ENCODE measurements around the gene SLC9B1. TPM values are rescaled to one million over a fixed set of nuclear protein-coding genes. Genes with fewer than 3 reads are reported as not detected.

SLC9B1 gene
- total and polyA plus RNA-seq, 2 of the 13 experiments (the other 11 are each of a cell fraction or from before 2014, with no cell fraction given), result 0.17 to 0.20 TPM

DNA sequence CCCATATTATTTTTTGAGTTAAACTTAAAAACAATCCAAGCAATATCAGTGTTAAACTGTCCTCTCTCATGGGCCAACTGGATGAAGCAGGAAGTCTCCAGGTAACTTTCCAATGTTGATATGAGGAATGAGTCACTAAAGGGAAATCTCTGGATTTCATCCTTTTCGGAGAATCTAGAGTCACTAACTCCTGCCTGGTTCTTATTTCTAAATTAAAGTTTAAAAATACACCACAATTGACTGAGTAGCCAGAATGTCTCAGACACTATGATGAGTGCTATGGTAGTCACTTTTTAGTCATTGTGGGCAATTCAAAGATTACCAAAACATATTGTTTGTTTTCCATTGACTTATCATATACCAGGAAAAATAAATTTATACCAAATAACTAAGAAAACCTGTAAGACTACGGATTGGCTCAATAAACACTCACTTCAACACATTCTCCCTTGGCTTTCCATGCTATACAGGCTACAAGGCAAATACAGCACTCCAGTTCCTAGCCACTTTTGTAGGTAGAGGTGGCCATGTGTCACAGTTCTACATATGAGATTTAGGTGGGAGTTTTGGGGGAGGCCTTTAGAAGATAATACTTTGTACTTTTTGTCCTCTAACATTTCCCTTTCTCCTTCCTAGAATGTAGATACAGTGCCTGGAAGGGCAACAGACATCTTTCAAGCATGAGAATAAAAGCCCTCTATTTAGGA, 48.5 kb upstream of the SLC9B1 start:
- no peak overlapping the region for H2AFZ ChIP-seq (ENCODE audit: low read length)
- no peak overlapping the region for H3K4me3 ChIP-seq (replicated peaks in 1 of 3; ENCODE audit: insufficient read depth in 1 of 3, low read depth in 2 of 3, low read length in 3 of 3)
- intact Hi-C loops (cut with micrococcal nuclease; ENCODE audit: unreplicated experiment) (no loop called here), in situ Hi-C loops (cut with HindIII; ENCODE audit: extremely low pct_ligation_motif_present, low pct_unique_long_range_greater_than_20kb) (no loop called here)
- no peak for DNase-seq (ENCODE audit: low spot score)
- no peak overlapping the region for H3K4me2 ChIP-seq (ENCODE audit: low read depth, low read length)
- TF ChIP-seq ZNF709 (CRISPR knock-in tag; IDR thresholded peaks at IDR 0.05) (no peak), NR2F6 (IDR thresholded peaks at IDR 0.05) (no peak), NR2F6 (CRISPR knock-in tag; IDR thresholded peaks at IDR 0.05) (no peak), EEA1 (CRISPR knock-in tag; IDR thresholded peaks at IDR 0.05; ENCODE audit: borderline replicate concordance) (no peak), MTF1 (CRISPR knock-in tag; IDR thresholded peaks at IDR 0.05) (no peak), GZF1 (CRISPR knock-in tag; IDR thresholded peaks at IDR 0.05) (no peak), SNAI1 (CRISPR knock-in tag; IDR thresholded peaks at IDR 0.05; ENCODE audit: borderline replicate concordance) (no peak), MIER2 (CRISPR knock-in tag; IDR thresholded peaks at IDR 0.05) (no peak)
- TF ChIP-seq, protein P1, sequence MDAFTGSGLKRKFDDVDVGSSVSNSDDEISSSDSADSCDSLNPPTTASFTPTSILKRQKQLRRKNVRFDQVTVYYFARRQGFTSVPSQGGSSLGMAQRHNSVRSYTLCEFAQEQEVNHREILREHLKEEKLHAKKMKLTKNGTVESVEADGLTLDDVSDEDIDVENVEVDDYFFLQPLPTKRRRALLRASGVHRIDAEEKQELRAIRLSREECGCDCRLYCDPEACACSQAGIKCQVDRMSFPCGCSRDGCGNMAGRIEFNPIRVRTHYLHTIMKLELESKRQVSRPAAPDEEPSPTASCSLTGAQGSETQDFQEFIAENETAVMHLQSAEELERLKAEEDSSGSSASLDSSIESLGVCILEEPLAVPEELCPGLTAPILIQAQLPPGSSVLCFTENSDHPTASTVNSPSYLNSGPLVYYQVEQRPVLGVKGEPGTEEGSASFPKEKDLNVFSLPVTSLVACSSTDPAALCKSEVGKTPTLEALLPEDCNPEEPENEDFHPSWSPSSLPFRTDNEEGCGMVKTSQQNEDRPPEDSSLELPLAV (CRISPR knock-in tag; conservative IDR thresholded peaks at IDR 0.05; ENCODE audit: low read depth), result no peak
- TF ChIP-seq, protein P2, sequence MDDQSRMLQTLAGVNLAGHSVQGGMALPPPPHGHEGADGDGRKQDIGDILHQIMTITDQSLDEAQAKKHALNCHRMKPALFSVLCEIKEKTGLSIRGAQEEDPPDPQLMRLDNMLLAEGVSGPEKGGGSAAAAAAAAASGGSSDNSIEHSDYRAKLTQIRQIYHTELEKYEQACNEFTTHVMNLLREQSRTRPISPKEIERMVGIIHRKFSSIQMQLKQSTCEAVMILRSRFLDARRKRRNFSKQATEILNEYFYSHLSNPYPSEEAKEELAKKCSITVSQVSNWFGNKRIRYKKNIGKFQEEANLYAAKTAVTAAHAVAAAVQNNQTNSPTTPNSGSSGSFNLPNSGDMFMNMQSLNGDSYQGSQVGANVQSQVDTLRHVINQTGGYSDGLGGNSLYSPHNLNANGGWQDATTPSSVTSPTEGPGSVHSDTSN (CRISPR knock-in tag; IDR thresholded peaks at IDR 0.05; ENCODE audit: borderline replicate concordance), result no peak
- TF ChIP-seq, protein P3, sequence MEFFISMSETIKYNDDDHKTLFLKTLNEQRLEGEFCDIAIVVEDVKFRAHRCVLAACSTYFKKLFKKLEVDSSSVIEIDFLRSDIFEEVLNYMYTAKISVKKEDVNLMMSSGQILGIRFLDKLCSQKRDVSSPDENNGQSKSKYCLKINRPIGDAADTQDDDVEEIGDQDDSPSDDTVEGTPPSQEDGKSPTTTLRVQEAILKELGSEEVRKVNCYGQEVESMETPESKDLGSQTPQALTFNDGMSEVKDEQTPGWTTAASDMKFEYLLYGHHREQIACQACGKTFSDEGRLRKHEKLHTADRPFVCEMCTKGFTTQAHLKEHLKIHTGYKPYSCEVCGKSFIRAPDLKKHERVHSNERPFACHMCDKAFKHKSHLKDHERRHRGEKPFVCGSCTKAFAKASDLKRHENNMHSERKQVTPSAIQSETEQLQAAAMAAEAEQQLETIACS (CRISPR knock-in tag; IDR thresholded peaks at IDR 0.05), result no peak
- TF ChIP-seq, protein P4, sequence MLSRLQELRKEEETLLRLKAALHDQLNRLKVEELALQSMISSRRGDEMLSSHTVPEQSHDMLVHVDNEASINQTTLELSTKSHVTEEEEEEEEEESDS (CRISPR knock-in tag; IDR thresholded peaks at IDR 0.05; ENCODE audit: borderline replicate concordance), result no peak
- peaks cover 6 to 53% of the 10 kb centered on the region in 2 experiments for H3K36me3 ChIP-seq (replicated peaks in 1 of 2; ENCODE audit: control insufficient read depth in 1 of 2, insufficient read depth in 2 of 2, low read length in 2 of 2)
- CTCF ChIA-PET (ENCODE audit: low intra/inter-chr PET ratio, low total read pairs), result no interaction called here
- peaks cover 14% of the 10 kb centered on the region; the same call in 1 of the 2 replicates for H4K20me1 ChIP-seq (ENCODE audit: insufficient read depth, low read length)
- no peak for ATAC-seq
- H3K79me2 ChIP-seq (ENCODE audit: insufficient read depth, low read length), result peaks cover 45% of the 10 kb centered on the region
- no peak overlapping the region for H3K9ac ChIP-seq (ENCODE audit: insufficient read depth, low read depth, low read length)
- POLR2A ChIA-PET, result no interaction called here
- no peak overlapping the region for H3K27ac ChIP-seq (ENCODE audit: extremely low read length, insufficient read depth, low read length)
- no peaks in the 10 kb centered on the region for H3K27me3 ChIP-seq (ENCODE audit: control insufficient read depth in 1 of 2, insufficient read depth in 2 of 2, low read length in 2 of 2)
- no peak for FAIRE-seq
- WGBS (ENCODE audit: low lambda C conversion rate), result 95% methylated on average over 2 of the region's 2 CpGs
- BruUV-seq (replicated peaks), result no TSS peak
- H3K9me3 ChIP-seq (ENCODE audit: low read length), result no peaks in the 10 kb centered on the region
- peaks cover 27% of the 10 kb centered on the region for H3K4me1 ChIP-seq (ENCODE audit: insufficient read depth, low read length)
